ENCODE results near the gene TSC22D4.
"Not testable (repeated sequence)": the region's sequence is repeated elsewhere in the genome, so short reads cannot be mapped to it uniquely, and the experiment has no call there.

Gene TSC22D4

DNA sequence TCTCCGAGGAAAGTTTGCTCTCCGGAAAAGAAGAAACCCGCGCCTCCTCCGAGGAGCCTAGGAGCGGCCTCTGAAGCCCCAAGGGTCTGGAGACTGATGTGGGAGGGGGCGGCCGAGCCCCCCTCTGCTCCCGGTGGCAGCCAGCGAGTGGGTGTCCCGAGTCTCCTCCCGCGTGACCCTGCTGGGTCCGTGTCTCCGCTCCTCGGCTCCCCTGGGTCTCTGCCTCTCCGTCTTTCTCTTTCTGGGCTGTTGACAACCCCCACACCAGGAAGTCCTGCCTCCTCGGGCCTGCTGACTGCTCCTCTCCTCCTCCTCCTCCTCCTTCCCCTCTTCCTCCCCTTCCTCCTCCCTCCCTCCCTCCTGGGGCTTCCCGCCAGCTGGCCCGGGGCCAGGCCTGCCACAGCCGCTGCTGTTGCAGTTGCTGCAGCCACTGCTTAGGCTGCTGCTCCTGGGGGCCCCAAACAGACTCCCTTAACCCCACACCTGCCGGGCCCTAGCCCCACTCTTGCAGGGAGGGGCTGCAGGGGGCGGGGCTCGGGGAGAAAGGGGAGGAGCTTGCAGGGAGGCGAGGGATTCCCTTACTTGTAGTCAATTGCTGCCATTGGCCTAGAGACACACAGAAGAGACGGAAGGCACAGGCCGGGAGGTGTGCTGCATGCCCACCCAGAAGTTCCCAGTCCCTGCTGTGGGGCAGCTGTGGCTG is at the start of gene TSC22D4:
TSC22D4 (minus strand) TSS at position 257 of the 703 bp plus-strand sequence. CDS start 1,176 bp downstream, outside the sequence.
- Mint-ChIP-seq H3K27me3 (ENCODE audit: low read depth) (peaks cover 3% of the 10 kb centered on the region), H3K9me3 (no peaks in the 10 kb centered on the region), H3K4me1 (peaks cover 41% of the 10 kb centered on the region), H3K36me3 (ENCODE audit: low read depth) (peaks cover 3% of the 10 kb centered on the region), H3K4me3 (peak within 1 kb of the TSS; percentile 100), H3K27ac (peak within 1 kb of the TSS; percentile 96 to 99 (median 98))
- TF ChIP-seq, protein P1, sequence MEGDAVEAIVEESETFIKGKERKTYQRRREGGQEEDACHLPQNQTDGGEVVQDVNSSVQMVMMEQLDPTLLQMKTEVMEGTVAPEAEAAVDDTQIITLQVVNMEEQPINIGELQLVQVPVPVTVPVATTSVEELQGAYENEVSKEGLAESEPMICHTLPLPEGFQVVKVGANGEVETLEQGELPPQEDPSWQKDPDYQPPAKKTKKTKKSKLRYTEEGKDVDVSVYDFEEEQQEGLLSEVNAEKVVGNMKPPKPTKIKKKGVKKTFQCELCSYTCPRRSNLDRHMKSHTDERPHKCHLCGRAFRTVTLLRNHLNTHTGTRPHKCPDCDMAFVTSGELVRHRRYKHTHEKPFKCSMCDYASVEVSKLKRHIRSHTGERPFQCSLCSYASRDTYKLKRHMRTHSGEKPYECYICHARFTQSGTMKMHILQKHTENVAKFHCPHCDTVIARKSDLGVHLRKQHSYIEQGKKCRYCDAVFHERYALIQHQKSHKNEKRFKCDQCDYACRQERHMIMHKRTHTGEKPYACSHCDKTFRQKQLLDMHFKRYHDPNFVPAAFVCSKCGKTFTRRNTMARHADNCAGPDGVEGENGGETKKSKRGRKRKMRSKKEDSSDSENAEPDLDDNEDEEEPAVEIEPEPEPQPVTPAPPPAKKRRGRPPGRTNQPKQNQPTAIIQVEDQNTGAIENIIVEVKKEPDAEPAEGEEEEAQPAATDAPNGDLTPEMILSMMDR (IDR thresholded peaks at IDR 0.05; ENCODE audit: unreplicated experiment in 3 of 3) = no peak

DNA sequence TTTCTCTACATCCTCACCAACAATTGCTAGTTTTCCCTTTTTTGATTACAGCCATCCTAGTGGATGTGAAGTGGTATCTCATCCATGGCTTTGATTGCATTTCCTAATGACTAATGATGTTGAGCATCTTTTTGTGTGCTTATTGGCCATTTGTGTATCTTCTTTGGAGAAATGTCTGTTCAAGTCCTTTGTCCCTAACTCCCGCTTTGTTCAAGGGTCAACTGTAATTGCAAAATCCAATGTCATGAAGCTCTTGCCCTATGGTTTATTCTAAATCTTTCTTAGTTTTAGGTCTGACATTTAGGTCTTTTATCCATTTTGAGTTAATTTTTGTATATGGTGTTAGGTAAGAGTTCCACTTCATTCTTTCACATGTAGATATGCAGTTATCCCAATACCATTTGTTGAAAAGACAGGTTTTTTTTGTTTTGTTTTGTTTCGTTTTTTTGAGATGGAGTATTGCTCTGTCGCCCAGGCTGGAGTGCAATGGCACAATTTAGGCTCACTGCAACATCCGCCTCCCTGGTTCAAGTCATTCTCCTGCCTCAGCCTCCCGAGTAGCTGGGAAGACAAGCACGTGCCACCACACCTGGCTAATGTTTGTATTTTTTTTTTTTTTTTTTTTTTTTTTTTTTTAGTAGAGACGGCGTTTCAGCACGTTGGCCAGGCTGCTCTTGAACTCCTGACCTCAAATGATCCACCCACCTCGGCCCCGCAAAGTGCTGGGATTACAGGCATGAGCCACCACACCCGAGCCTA is 49.3 kb upstream of the TSC22D4 start:
- H3K36me3 Mint-ChIP-seq (ENCODE audit: low read depth); H3K27ac Mint-ChIP-seq; H3K4me1 Mint-ChIP-seq; H3K27me3 Mint-ChIP-seq (ENCODE audit: low read depth); H3K9me3 Mint-ChIP-seq; H3K4me3 Mint-ChIP-seq: not testable (repeated sequence)

DNA sequence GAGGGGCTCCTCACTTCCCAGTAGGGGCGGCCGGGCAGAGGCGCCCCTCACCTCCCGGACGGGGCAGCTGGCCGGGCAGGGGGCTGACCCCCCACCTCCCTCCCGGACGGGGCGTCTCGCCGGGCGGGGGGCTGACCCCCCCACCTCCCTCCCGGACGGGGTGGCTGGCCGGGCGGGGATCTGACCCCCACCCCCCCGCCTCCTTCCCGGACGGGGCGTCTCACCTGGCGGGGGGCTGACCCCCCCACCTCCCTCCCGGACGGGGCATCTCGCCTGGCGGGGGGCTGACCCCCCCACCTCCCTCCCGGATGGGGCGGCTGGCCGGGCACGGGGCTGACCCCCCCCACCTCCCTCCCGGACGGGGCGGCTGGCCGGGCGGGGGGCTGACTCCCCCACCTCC is 44.2 kb upstream of the TSC22D4 start:
- not testable (repeated sequence) for H3K4me3 Mint-ChIP-seq; H3K36me3 Mint-ChIP-seq (ENCODE audit: low read depth); H3K9me3 Mint-ChIP-seq; H3K27ac Mint-ChIP-seq; H3K4me1 Mint-ChIP-seq; H3K27me3 Mint-ChIP-seq (ENCODE audit: low read depth)

DNA sequence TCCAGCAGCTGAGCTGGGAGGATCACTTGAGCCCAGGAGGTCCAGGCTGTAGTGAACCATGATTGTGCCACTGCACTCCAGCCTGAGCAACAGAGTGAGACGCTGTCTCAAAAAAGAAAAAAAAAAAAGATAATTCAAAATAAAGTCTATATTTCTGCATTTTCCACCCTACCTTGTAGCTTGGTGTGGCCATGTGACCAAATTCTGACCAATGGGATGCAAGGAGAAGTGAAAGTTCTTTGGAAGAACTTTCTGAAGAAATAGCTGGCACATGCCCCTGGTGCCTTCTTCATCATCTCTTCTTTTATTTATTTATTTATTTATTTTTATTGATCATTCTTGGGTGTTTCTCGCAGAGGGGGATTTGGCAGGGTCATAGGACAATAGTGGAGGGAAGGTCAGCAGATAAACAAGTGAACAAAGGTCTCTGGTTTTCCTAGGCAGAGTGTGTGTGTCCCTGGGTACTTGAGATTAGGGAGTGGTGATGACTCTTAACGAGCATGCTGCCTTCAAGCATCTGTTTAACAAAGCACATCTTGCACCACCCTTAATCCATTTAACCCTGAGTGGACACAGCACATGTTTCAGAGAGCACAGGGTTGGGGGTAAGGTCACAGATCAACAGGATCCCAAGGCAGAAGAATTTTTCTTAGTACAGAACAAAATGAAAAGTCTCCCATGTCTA is 43.0 kb upstream of the TSC22D4 start:
- H3K27me3 Mint-ChIP-seq (ENCODE audit: low read depth); H3K4me3 Mint-ChIP-seq; H3K4me1 Mint-ChIP-seq; H3K9me3 Mint-ChIP-seq; H3K27ac Mint-ChIP-seq; H3K36me3 Mint-ChIP-seq (ENCODE audit: low read depth): not testable (repeated sequence)

DNA sequence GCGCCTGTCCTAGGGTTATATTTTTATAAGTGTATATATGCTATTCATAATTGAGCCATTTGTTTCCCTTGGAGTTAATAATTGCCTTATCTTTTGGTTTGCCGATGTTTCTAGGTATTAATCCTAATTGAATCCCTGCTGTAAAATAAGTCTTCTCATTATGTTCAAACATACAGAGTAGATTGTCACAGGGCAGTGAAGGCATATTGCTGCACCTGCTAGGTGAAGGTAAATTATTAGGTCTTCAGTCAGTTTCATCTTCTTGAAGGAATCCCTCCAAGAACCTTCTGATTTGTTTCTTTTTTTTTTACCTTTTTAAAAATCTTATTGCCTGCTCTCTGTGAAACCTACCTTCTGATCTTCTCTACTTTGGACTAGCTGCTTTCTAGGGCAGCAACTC is 42.1 kb upstream of the TSC22D4 start:
- Mint-ChIP-seq H3K36me3 (ENCODE audit: low read depth) (no peaks in the 10 kb centered on the region), H3K27ac (no peak overlapping the region), H3K27me3 (ENCODE audit: low read depth) (no peaks in the 10 kb centered on the region), H3K4me1 (peaks cover 4% of the 10 kb centered on the region), H3K9me3 (peaks cover 6% of the 10 kb centered on the region), H3K4me3 (no peak overlapping the region)
- TF ChIP-seq, protein P1 (IDR thresholded peaks at IDR 0.05; ENCODE audit: unreplicated experiment in 3 of 3) = no peak

DNA sequence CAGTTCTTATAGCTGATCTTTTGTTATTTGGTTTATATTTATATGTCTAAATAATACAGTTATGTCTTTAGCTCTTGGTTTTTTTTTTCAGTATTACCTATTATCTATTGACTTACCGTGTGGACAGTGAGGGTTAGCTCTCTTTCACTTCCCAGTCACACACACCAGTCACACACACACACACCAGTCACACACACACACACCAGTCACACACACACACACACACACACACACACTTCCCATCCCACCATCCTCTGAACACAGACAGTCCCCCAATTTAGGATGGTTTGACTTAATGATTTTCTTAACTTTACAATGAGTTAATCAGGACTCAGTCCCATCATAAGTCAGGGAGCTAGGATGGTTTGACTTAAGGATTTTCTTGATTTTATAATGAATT is 41.1 kb upstream of the TSC22D4 start:
- TF ChIP-seq, protein P1 (IDR thresholded peaks at IDR 0.05; ENCODE audit: unreplicated experiment in 3 of 3) = no peak
- H3K9me3 Mint-ChIP-seq = peaks cover 3% of the 10 kb centered on the region
- H3K4me1 Mint-ChIP-seq = peaks cover 9% of the 10 kb centered on the region
- H3K4me3 Mint-ChIP-seq = no peak overlapping the region
- H3K27me3 Mint-ChIP-seq (ENCODE audit: low read depth) = no peaks in the 10 kb centered on the region
- H3K27ac Mint-ChIP-seq = no peak overlapping the region
- H3K36me3 Mint-ChIP-seq (ENCODE audit: low read depth) = no peaks in the 10 kb centered on the region

DNA sequence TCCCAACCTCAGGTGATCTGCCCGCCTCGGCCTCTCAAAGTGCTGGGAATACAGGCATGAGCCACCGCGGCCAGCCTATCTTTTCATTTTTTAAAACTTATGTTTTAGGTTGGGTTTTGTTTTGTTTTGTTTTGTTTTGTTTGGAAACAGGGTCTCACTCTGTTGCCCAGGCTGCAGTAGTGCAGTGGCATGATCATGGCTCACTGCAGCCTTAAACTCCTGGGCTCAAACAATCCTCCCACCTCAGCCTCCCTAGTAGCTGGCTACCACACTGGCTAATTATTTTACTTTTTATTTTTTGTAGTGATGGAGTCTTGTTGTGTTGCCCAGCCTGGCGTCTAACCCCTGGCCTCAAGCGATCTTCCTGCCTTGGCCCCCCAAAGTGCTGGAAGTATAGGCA is 40.6 kb upstream of the TSC22D4 start:
- TF ChIP-seq, protein P1 (IDR thresholded peaks at IDR 0.05; ENCODE audit: unreplicated experiment in 3 of 3) = no peak
- H3K27me3 Mint-ChIP-seq (ENCODE audit: low read depth) = no peaks in the 10 kb centered on the region
- H3K27ac Mint-ChIP-seq = no peak overlapping the region
- no peaks in the 10 kb centered on the region for H3K9me3 Mint-ChIP-seq
- no peak overlapping the region for H3K4me3 Mint-ChIP-seq
- peaks cover 12% of the 10 kb centered on the region for H3K4me1 Mint-ChIP-seq
- H3K36me3 Mint-ChIP-seq (ENCODE audit: low read depth) = no peaks in the 10 kb centered on the region

Data from nephron (organoid).